H1 (cell line): ENCODE data around the gene SEMA4C. TPM values are rescaled to one million over a fixed set of nuclear protein-coding genes. Genes with fewer than 3 reads are reported as not detected.

ENCODE experiments used
- CTCF ChIA-PET: fragments of 300-600 bp; sonication (Branson Sonifier 250); formaldehyde crosslinking; loops from one replicate; lab custom pipeline; 2021; ENCODE audit not compliant: partially characterized antibody; lab: Charles Lee
- POLR2A ChIA-PET: fragments of 300-600 bp; sonication (Branson Sonifier 250); formaldehyde crosslinking; loops from one replicate; lab custom pipeline; 2021; ENCODE audit warnings: inconsistent platforms; ENCODE audit not compliant: partially characterized antibody; lab: Charles Lee
- DNase-seq, 2 experiments: peaks; one replicate each; pipeline versions ENCODE4 v3.0.0 to v3.0.0-alpha.2; 2010 to 2022; ENCODE audit warnings: low spot score in 2 of 2, low read depth in 1 of 2, mixed read lengths in 1 of 2
- FAIRE-seq: peaks from 2 replicates; lab custom pipeline; 2011; peaks lifted over from hg19 to GRCh38; lab: Jason Lieb, UNC
- H2AFZ ChIP-seq: 2 replicates; pipeline ENCODE4 v1.8.1; 2012; ENCODE audit warnings: low read length, inconsistent platforms
- H2AK5ac ChIP-seq: 2 replicates; pipeline ENCODE4 v1.6.1; 2013; ENCODE audit warnings: low read depth, low read length
- H2BK120ac ChIP-seq: replicated peaks from 2 replicates; pipeline ENCODE3; 2013; ENCODE audit warnings: low read depth, low read length, inconsistent platforms
- H2BK12ac ChIP-seq: 2 replicates; pipeline ENCODE4 v1.6.1; 2013; ENCODE audit warnings: low read depth, low read length
- H2BK15ac ChIP-seq: 2 replicates; pipeline ENCODE4 v1.6.1; 2013; ENCODE audit warnings: low read length
- H2BK20ac ChIP-seq: 2 replicates; pipeline ENCODE4 v1.6.1; 2013; ENCODE audit warnings: low read length
- H2BK5ac ChIP-seq: 2 replicates; pipeline ENCODE4 v1.6.1; 2013; ENCODE audit warnings: low read depth, low read length
- H3K14ac ChIP-seq: 2 replicates; pipeline ENCODE4 v1.6.1; 2013; ENCODE audit warnings: inconsistent platforms; ENCODE audit not compliant: insufficient read length
- H3K18ac ChIP-seq: 2 replicates; pipeline ENCODE4 v1.6.1; 2013; ENCODE audit warnings: low read length; ENCODE audit errors: extremely low read depth
- H3K23ac ChIP-seq: 2 replicates; pipeline ENCODE4 v1.6.1; 2013; ENCODE audit warnings: inconsistent platforms; ENCODE audit not compliant: insufficient read length
- H3K23me2 ChIP-seq: 2 replicates; pipeline ENCODE4 v1.6.1; 2013; ENCODE audit warnings: low read depth, low read length
- H3K27ac ChIP-seq: 2 replicates; pipeline ENCODE4 v1.6.1; 2011; ENCODE audit warnings: low read depth, low read length, inconsistent platforms
- H3K27me3 ChIP-seq, 4 experiments: replicated peaks in 1 of 4; 1 replicate in 1 of 4; 2 replicates in 3 of 4; pipeline versions ENCODE4 v1.6.1 to v1.8.1; 2011 to 2013; ENCODE audit warnings: low read length in 3 of 4, mild to moderate bottlenecking in 3 of 4, inconsistent platforms in 2 of 4, mixed read lengths in 2 of 4, moderate library complexity in 1 of 4; ENCODE audit not compliant: control insufficient read depth in 3 of 4, insufficient read depth in 3 of 4; ENCODE audit errors: extremely low read depth in 1 of 4
- H3K36me3 ChIP-seq, 4 experiments: 2 replicates each; pipeline versions ENCODE4 v1.6.1 to v1.8.1; 2011 to 2013; ENCODE audit warnings: mild to moderate bottlenecking in 4 of 4, low read length in 3 of 4, moderate library complexity in 2 of 4, control low read depth in 1 of 4, inconsistent platforms in 1 of 4; ENCODE audit not compliant: insufficient read depth in 4 of 4, control insufficient read depth in 2 of 4
- H3K4ac ChIP-seq: replicated peaks from 2 replicates; pipeline ENCODE3; 2013; ENCODE audit warnings: low read length, low read depth, mixed read lengths, inconsistent platforms; ENCODE audit not compliant: insufficient read length
- H3K4me1 ChIP-seq, 4 experiments: replicated peaks in 1 of 4; 1 replicate in 1 of 4; 2 replicates in 3 of 4; pipeline versions ENCODE4 v1.6.1 to v1.8.1; 2011 to 2013; ENCODE audit warnings: low read length in 3 of 4, inconsistent platforms in 2 of 4, mixed read lengths in 1 of 4; ENCODE audit not compliant: insufficient read depth in 4 of 4, control insufficient read depth in 3 of 4
- H3K4me2 ChIP-seq, 2 experiments: 2 replicates each; pipeline versions ENCODE4 v1.6.1 to v1.8.1; 2011 to 2013; ENCODE audit warnings: low read depth in 2 of 2, low read length in 2 of 2, control low read depth in 1 of 2, inconsistent platforms in 1 of 2, mild to moderate bottlenecking in 1 of 2; ENCODE audit not compliant: insufficient read depth in 1 of 2
- H3K4me3 ChIP-seq, 4 experiments: fragments of 200-600, 300-600 bp in 1 of 4; sonication (generic), shearing (Covaris generic), sonication (Bioruptor Twin) in 1 of 4; 2 replicates each; pipeline versions ENCODE4 v1.5.1 to v1.8.1; 2011 to 2016; ENCODE audit warnings: low read length in 4 of 4, low read depth in 3 of 4, control low read depth in 2 of 4, inconsistent platforms in 2 of 4, mild to moderate bottlenecking in 2 of 4, mixed read lengths in 1 of 4, moderate library complexity in 1 of 4; ENCODE audit not compliant: insufficient read depth in 2 of 4; ENCODE audit errors: extremely low read depth in 1 of 4
- H3K56ac ChIP-seq: replicated peaks from 2 replicates; pipeline ENCODE3; 2013; ENCODE audit warnings: low read depth, mild to moderate bottlenecking, mixed read lengths, low read length, inconsistent platforms; ENCODE audit not compliant: insufficient read length
- H3K79me1 ChIP-seq: 2 replicates; pipeline ENCODE4 v1.6.1; 2013; ENCODE audit warnings: low read depth, low read length, control low read depth
- H3K79me2 ChIP-seq, 2 experiments: 2 replicates each; pipeline versions ENCODE4 v1.6.1 to v1.8.1; 2012 to 2013; ENCODE audit warnings: low read length in 2 of 2, mild to moderate bottlenecking in 2 of 2, inconsistent platforms in 1 of 2; ENCODE audit not compliant: insufficient read depth in 2 of 2, control insufficient read depth in 1 of 2
- H3K9ac ChIP-seq, 4 experiments: replicated peaks in 1 of 4; 1 replicate in 1 of 4; 2 replicates in 3 of 4; pipeline versions ENCODE4 v1.6.1 to v1.8.1; 2011 to 2013; ENCODE audit warnings: low read depth in 3 of 4, low read length in 3 of 4, control low read depth in 2 of 4, mild to moderate bottlenecking in 2 of 4, moderate library complexity in 2 of 4, inconsistent platforms in 1 of 4; ENCODE audit errors: extremely low read depth in 1 of 4
- H3K9me3 ChIP-seq, 2 experiments: 2 replicates each; pipeline versions ENCODE4 v1.6.1 to v1.8.1; 2012 to 2013; ENCODE audit warnings: mild to moderate bottlenecking in 2 of 2, moderate library complexity in 2 of 2, control low read depth in 1 of 2, inconsistent platforms in 1 of 2, low read depth in 1 of 2, low read length in 1 of 2, mixed read lengths in 1 of 2; ENCODE audit not compliant: insufficient read depth in 2 of 2
- H4K20me1 ChIP-seq, 2 experiments: replicated peaks in 1 of 2; 2 replicates each; pipeline versions ENCODE3 to v1.8.1; 2011 to 2013; ENCODE audit warnings: inconsistent platforms in 2 of 2, low read length in 2 of 2, mild to moderate bottlenecking in 1 of 2; ENCODE audit not compliant: insufficient read depth in 2 of 2, control insufficient read depth in 1 of 2
- H4K5ac ChIP-seq: 2 replicates; pipeline ENCODE4 v1.6.1; 2013; ENCODE audit warnings: low read length, low read depth, mixed read lengths, inconsistent platforms; ENCODE audit not compliant: insufficient read length
- H4K8ac ChIP-seq: 2 replicates; pipeline ENCODE4 v1.8.0; 2013; ENCODE audit warnings: mild to moderate bottlenecking, moderate library complexity, low read length, inconsistent platforms; ENCODE audit not compliant: insufficient read depth; ENCODE audit errors: extremely low read depth
- H4K91ac ChIP-seq: replicated peaks from 2 replicates; pipeline ENCODE3; 2013; ENCODE audit warnings: low read length, mixed read lengths, inconsistent platforms; ENCODE audit not compliant: insufficient read length
- BRCA1 ChIP-seq: IDR thresholded peaks from 2 replicates; pipeline ENCODE4 v1.6.1; 2012; ENCODE audit warnings: low read depth, low read length, improper control_type of control experiment
- FOSL1 ChIP-seq: IDR thresholded peaks from 2 replicates; pipeline ENCODE4 v1.6.1; 2011; ENCODE audit warnings: mild to moderate bottlenecking, low read depth, low read length, moderate library complexity; ENCODE audit not compliant: insufficient read depth
- KDM4A ChIP-seq: IDR thresholded peaks from one replicate; pipeline ENCODE4 v1.7.1; 2012; ENCODE audit warnings: low read depth, mild to moderate bottlenecking, moderate library complexity, low read length, inconsistent platforms; ENCODE audit not compliant: severe bottlenecking
- NRF1 ChIP-seq: IDR thresholded peaks from 2 replicates; pipeline ENCODE4 v1.6.1; 2011; ENCODE audit warnings: mild to moderate bottlenecking, low read depth, low read length, improper control_type of control experiment
- RAD21 ChIP-seq, 2 experiments: IDR thresholded peaks in 1 of 2; conservative IDR thresholded peaks in 1 of 2; 2 replicates each; pipeline ENCODE4 v1.6.1; 2011; ENCODE audit warnings: low read depth in 2 of 2, low read length in 2 of 2, improper control_type of control experiment in 1 of 2, inconsistent platforms in 1 of 2, mild to moderate bottlenecking in 1 of 2, moderate library complexity in 1 of 2
- RBBP5 ChIP-seq: IDR thresholded peaks from 2 replicates; pipeline ENCODE4 v1.7.1; 2012; ENCODE audit warnings: low read depth, mild to moderate bottlenecking, inconsistent platforms, low read length, moderate library complexity, borderline replicate concordance
- SAP30 ChIP-seq: fragments of 300-600 bp; sonication (generic); IDR thresholded peaks from 2 replicates; pipeline ENCODE4 v1.7.1; 2012; ENCODE audit warnings: low read length, moderate library complexity, mild to moderate bottlenecking, inconsistent platforms; ENCODE audit not compliant: insufficient read depth, insufficient replicate concordance
- SIX5 ChIP-seq: IDR thresholded peaks from 2 replicates; pipeline ENCODE4 v1.6.1; 2011; ENCODE audit warnings: mild to moderate bottlenecking, low read depth, low read length
- SP4 ChIP-seq: IDR thresholded peaks from 2 replicates; pipeline ENCODE4 v1.6.1; 2012; ENCODE audit warnings: low read length, inconsistent platforms
- SRF ChIP-seq: IDR thresholded peaks from 2 replicates; pipeline ENCODE4 v1.6.1; 2011; ENCODE audit warnings: mild to moderate bottlenecking, low read depth, low read length, moderate library complexity
- TAF7 ChIP-seq: optimal IDR thresholded peaks from 2 replicates; pipeline ENCODE3; 2011; ENCODE audit warnings: low read depth, mild to moderate bottlenecking, inconsistent platforms, low read length, moderate library complexity, borderline replicate concordance
- WGBS, 2 experiments: shearing (Covaris generic) in 1 of 2; methylation state at CpG; one replicate each; pipeline versions ENCODE4 v1.1.6 to v1.1.7; 2013 to 2015; ENCODE audit warnings: low lambda C conversion rate in 2 of 2, mixed read lengths in 2 of 2, inconsistent platforms in 1 of 2, low coverage in 1 of 2, missing lambda C conversion rate in 1 of 2; ENCODE audit not compliant: insufficient replicate concordance in 2 of 2, insufficient coverage in 1 of 2, insufficient read length in 1 of 2; ENCODE audit errors: extremely low coverage in 1 of 2, missing lambda C conversion rate in 1 of 2; 5-methylcytosine and 5-hydroxymethylcytosine counted together
- polyA plus RNA-seq, 7 experiments: library from polyadenylated mRNA; depleted of rRNA in 3 of 7; stranded (reverse) in 5 of 7; unstranded in 2 of 7; fragments of >200 nt in 5 of 7; fragments of 200-250 nt in 2 of 7; gene quantifications; 1 replicate in 5 of 7; 2 replicates in 1 of 7; 4 replicates in 1 of 7; pipeline versions ENCODE4 v1.2.1 to v1.2.3, GENCODE V29; 2011 to 2013; ENCODE audit warnings: missing spikeins in 2 of 7, mixed read lengths in 2 of 7
- total RNA-seq: library from RNA; stranded (reverse); fragmentation: NEBNext Ultra II Directional; extraction: Animal tissue kit (Norgen Biotek cat#: 25700); gene quantifications from 2 replicates; pipeline ENCODE4 v1.2.1, GENCODE V29; 2021

SEMA4C gene
- total and polyA plus RNA-seq, 2 of the 8 experiments (the other 6 are each of a cell fraction or from before 2014, with no cell fraction given), result 47.5 to 67.3 TPM

- H2BK12ac ChIP-seq, result peak overlapping the region; percentile 87; the same call in 1 of the 2 replicates
- no peak overlapping the region for H3K4me2 ChIP-seq
- H3K23me2 ChIP-seq, result peaks cover 2% of the 10 kb centered on the region; the same call in 1 of the 2 replicates
- FAIRE-seq (no peak), DNase-seq (no peak)
- H2BK120ac ChIP-seq, result no peak overlapping the region
- peak overlapping the region; percentile 64; the same call in 1 of the 2 replicates for H2BK5ac ChIP-seq
- peak overlapping the region; percentile 31; the same call in 1 of the 2 replicates for H2BK15ac ChIP-seq
- CTCF ChIA-PET, result interaction anchor here (1.1 to 8.1 kb wide), 10 partner anchors 6 to 75 kb away, joined by 3 to 48 read pairs (median 4); partner anchors contain the start of gene ANKRD39
- H2BK20ac ChIP-seq, result peak overlapping the region; percentile 80; the same call in 1 of the 2 replicates
- H3K4ac ChIP-seq, result no peak overlapping the region
- peaks cover 8 to 36% (median 27%) of the 10 kb centered on the region in 4 experiments for H3K4me1 ChIP-seq
- H4K20me1 ChIP-seq, result no peaks in the 10 kb centered on the region
- H3K56ac ChIP-seq, result no peak overlapping the region
- H4K5ac ChIP-seq, result no peak overlapping the region
- no peak overlapping the region for H3K23ac ChIP-seq
- 83% methylated on average over 16 of the region's 16 CpGs; no CpG with 5 or more reads in 1 of the 2 experiments for WGBS, 2 experiments
- no peak overlapping the region for H3K4me3 ChIP-seq
- H3K9me3 ChIP-seq, result no peaks in the 10 kb centered on the region
- no peak overlapping the region for H3K14ac ChIP-seq
- no peak overlapping the region for H3K27ac ChIP-seq
- no peak overlapping the region for H2AFZ ChIP-seq
- H3K18ac ChIP-seq, result peak overlapping the region; percentile 64
- no peaks in the 10 kb centered on the region for H3K36me3 ChIP-seq
- no peak overlapping the region; the same call in 1 of the 2 replicates for H2AK5ac ChIP-seq
- H3K9ac ChIP-seq, result 0 out of 7 replicates have a peak overlapping the region, but pooled peaks of 1 of the 4 experiments have one; percentile 21
- POLR2A ChIA-PET, result interaction anchor here (0.6 to 1.9 kb wide), 6 partner anchors 7 to 106 kb away, joined by 3 to 5 read pairs (median 3); no protein-coding TSS in a partner anchor
- H4K8ac ChIP-seq, result 0 out of 2 replicates have a peak overlapping the region, but pooled peaks have one; percentile 21
- H3K79me2 ChIP-seq, result no peaks in the 10 kb centered on the region
- H4K91ac ChIP-seq, result no peak overlapping the region
- H3K79me1 ChIP-seq, result no peaks in the 10 kb centered on the region
- no peaks in the 10 kb centered on the region for H3K27me3 ChIP-seq
- TF ChIP-seq TAF7 (no peak), BRCA1 (no peak), RAD21 (IDR thresholded peaks at IDR 0.05 in 1 of 2, conservative IDR thresholded peaks at IDR 0.05 in 1 of 2; ENCODE audit: low read depth in 2 of 2, low read length in 2 of 2) (no peak), RBBP5 (no peak), KDM4A (no peak), SAP30 (no peak), SRF (no peak), SP4 (no peak), SIX5 (no peak), FOSL1 (no peak), NRF1 (no peak)
These were observed 6.6 kb upstream of the SEMA4C start for GRCh38 chr2:96876269-96877041.
